Measurements from ENCODE around the gene SDC3.

The SDC3 gene

DNA sequence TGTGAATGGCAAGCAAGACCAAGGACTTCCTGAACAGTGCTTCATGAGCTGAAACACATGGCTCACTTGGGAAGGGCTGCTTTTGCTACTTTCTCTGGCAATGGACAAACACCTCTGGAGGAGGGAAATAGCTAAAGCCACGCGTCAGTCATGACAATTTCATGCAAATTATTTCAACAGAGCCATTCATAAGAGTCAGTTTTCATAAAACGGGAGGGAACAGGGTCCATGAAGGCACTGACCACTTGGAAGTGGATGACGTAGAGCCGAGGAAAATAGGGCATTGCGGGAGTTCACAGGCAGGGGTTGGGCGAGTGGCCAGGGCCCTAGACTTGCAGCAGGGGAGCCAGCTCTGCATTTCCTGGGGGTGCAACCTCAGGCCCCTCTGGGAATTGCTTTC, 43.9 kb downstream of the SDC3 start:
- TF ChIP-seq, protein P1, sequence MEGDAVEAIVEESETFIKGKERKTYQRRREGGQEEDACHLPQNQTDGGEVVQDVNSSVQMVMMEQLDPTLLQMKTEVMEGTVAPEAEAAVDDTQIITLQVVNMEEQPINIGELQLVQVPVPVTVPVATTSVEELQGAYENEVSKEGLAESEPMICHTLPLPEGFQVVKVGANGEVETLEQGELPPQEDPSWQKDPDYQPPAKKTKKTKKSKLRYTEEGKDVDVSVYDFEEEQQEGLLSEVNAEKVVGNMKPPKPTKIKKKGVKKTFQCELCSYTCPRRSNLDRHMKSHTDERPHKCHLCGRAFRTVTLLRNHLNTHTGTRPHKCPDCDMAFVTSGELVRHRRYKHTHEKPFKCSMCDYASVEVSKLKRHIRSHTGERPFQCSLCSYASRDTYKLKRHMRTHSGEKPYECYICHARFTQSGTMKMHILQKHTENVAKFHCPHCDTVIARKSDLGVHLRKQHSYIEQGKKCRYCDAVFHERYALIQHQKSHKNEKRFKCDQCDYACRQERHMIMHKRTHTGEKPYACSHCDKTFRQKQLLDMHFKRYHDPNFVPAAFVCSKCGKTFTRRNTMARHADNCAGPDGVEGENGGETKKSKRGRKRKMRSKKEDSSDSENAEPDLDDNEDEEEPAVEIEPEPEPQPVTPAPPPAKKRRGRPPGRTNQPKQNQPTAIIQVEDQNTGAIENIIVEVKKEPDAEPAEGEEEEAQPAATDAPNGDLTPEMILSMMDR (IDR thresholded peaks at IDR 0.05; ENCODE audit: control insufficient read depth, insufficient read depth, low read depth, low read length, missing control alignments) = no peak
- no peak for DNase-seq (ENCODE audit: low read depth)
- H3K4me3 ChIP-seq (ENCODE audit: control insufficient read depth, low read depth, low read length) = no peak overlapping the region

DNA sequence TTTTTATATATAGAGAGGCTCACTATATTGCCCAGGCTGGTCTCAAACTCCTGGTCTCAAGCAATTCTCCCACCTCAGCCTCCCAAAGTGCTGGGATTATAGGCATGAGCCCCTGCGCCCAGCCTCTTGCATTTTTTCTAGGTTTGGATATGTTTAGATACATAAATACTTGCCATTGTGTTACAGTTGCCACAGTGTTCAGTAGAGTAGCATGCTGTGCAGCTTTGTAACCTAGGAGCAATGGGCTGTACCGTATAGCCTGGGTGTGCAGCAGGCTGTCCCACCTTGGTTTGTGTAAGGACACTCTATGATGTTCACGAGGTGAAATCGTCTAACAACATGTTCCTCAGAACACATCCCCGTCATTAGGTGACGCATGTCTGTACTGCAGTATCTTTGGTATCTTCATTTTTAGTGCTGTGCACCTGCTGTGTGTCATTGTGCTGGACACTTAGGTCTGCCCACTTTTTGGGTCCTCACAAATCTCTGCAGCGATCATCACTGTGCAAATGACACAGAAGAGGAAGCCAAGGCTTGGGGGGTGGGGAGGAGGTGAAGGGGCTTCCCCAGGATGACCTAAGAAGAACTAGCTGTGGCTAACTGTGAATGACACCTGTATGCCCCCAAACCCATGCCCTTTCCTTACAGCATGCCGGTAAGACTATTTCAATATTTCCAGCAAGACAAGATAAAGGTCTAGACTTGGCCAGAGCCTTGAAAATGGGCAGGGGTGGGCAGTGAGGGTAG, 44.5 kb downstream of the SDC3 start:
- no peak for DNase-seq (ENCODE audit: low read depth)
- TF ChIP-seq, protein P1 (IDR thresholded peaks at IDR 0.05; ENCODE audit: control insufficient read depth, insufficient read depth, low read depth, low read length, missing control alignments) = no peak
- H3K4me3 ChIP-seq (ENCODE audit: control insufficient read depth, low read depth, low read length) = no peak overlapping the region

DNA sequence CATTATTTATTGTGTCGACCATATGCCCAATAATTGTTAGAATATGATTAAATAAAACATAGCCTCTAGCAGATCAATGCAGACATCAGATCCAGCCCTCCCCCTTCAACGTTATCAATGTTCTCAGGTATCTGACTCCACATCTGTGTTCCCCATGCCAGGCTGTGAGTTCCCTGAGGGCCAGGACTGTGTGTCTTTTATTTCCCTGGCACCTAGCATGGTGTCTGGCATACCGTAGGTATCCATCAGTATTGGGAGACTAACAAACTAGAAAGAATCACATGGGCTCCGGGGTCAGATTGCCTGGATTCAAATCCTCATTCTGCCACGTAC, 48.3 kb downstream of the SDC3 start:
- no peak overlapping the region for H3K4me3 ChIP-seq (ENCODE audit: control insufficient read depth, low read depth, low read length)
- TF ChIP-seq, protein P1 (IDR thresholded peaks at IDR 0.05; ENCODE audit: control insufficient read depth, insufficient read depth, low read depth, low read length, missing control alignments) = no peak
- no peak for DNase-seq (ENCODE audit: low read depth)

DNA sequence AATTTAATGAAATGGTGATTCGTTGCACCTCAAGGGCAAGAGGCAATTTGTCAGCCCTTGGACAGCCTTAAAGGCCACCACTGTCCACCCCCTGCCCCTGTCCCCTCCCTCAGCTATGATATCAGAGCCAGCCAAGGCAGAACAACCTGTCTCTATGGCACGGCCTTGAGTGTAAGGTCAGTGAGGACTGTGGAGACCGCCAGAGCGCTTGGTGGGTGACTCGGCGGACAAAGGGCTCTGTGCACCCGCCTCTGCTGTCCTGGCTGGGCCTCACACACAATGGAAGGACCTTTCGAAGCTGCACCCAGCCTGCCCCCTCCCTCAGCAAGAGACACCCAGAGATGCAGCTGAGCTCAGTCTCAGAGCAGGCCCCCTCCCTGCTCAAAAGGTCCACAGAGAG, 50.6 kb downstream of the SDC3 start:
- TF ChIP-seq, protein P1 (IDR thresholded peaks at IDR 0.05; ENCODE audit: control insufficient read depth, insufficient read depth, low read depth, low read length, missing control alignments) = no peak
- no peak for DNase-seq (ENCODE audit: low read depth)

DNA sequence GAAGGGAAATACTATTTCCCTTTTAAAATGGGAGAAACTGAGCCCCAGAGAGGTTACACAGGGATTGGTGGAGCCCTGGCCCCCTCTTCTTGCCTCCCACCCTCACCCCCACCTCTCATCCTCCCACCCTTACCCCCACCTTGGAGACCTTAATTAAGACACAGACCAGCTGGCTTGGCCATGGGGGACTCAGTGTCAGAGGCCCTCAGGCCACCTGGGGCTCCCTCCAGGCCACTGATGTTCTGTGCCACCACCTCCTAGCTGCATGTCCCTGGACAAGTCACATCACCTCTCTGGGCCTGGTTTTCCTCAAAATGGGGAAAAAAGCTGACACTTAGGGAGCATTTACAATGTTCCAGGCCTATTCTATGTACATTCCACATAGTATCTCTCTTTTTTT, 51.5 kb downstream of the SDC3 start:
- DNase-seq (ENCODE audit: low read depth) = no peak
- no peak overlapping the region for H3K4me3 ChIP-seq (ENCODE audit: control insufficient read depth, low read depth, low read length)
- TF ChIP-seq, protein P1 (IDR thresholded peaks at IDR 0.05; ENCODE audit: control insufficient read depth, insufficient read depth, low read depth, low read length, missing control alignments) = no peak

More for the DNA sequence above, 50.6 kb downstream of the SDC3 start:
- H3K4me3 ChIP-seq (ENCODE audit: control insufficient read depth, low read depth, low read length) = no peak overlapping the region

DNA sequence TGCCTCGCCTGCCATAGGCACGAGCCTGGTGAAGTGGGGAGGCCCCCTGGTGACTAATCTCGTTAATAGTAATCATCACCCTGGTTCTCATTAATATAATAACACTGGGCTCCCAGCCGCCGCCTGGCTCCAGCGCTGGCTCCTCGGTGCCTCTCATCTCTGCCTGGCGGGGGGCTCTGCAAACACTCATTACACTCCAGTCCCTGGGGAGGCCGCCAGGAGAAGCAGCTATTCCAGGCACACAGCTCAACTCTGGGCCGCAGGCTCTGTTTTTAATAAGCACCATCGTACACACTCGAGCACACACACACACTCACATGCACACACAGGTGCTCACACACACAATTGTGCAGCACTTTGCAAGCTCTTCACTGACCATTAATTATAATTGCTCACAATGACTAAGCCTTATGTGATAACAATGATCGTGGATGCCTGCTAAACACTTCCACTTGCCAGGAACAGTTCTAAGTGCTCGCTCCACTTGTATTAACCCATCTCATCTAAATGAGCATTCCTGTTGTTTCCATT, 52.2 kb downstream of the SDC3 start:
- TF ChIP-seq, protein P1 (IDR thresholded peaks at IDR 0.05; ENCODE audit: control insufficient read depth, insufficient read depth, low read depth, low read length, missing control alignments) = no peak
- no peak for DNase-seq (ENCODE audit: low read depth)
- H3K4me3 ChIP-seq (ENCODE audit: control insufficient read depth, low read depth, low read length) = no peak overlapping the region

Measured in AG09309 (cell line).